Natural killer cell (primary cell): ENCODE measurements around the gene MYO15A. TPM values are rescaled to one million over a fixed set of nuclear protein-coding genes. Genes with fewer than 3 reads are reported as not detected.
A peak's percentile ranks its signal among the peaks of the same experiment; 100 is the strongest.

Experiments
- ATAC-seq, 3 donors: fragments of 150-1000 bp in 2 of 3; fragments of 200-7000 bp in 1 of 3; cut with Tn5 transposase; 1 replicate in 1 of 3; 2 replicates in 2 of 3; pipeline ENCODE4 v1.10.0; 2021; ENCODE audit warnings: mild to moderate bottlenecking in 2 of 3, moderate library complexity in 2 of 3
- DNase-seq, 2 donors: peaks; one replicate each; pipeline versions ENCODE4 v3.0.0 to v3.0.0-alpha.2; 2013 to 2021; ENCODE audit warnings: mixed read lengths in 1 of 2
- H3K27ac ChIP-seq: one replicate; pipeline ENCODE4 v1.5.1; 2013; ENCODE audit warnings: mild to moderate bottlenecking, low read length
- H3K27me3 ChIP-seq: one replicate; pipeline ENCODE4 v1.6.1; 2013; ENCODE audit warnings: low read length; ENCODE audit not compliant: control insufficient read depth, insufficient read depth
- H3K36me3 ChIP-seq: one replicate; pipeline ENCODE4 v1.6.1; 2013; ENCODE audit warnings: low read length; ENCODE audit not compliant: control insufficient read depth, insufficient read depth
- H3K4me1 ChIP-seq: one replicate; pipeline ENCODE4 v1.6.1; 2013; ENCODE audit warnings: low read length; ENCODE audit not compliant: control insufficient read depth, insufficient read depth
- H3K4me3 ChIP-seq: one replicate; pipeline ENCODE4 v1.5.1; 2013; ENCODE audit warnings: low read length
- H3K9me3 ChIP-seq: one replicate; pipeline ENCODE4 v1.6.1; 2013; ENCODE audit warnings: low read length; ENCODE audit not compliant: control insufficient read depth, insufficient read depth
- H3K27ac Mint-ChIP-seq, 2 donors: one replicate each; pipeline ENCODE4 v1.8.0; 2022; ENCODE audit warnings: mild to moderate bottlenecking in 2 of 2, mixed read lengths in 2 of 2, moderate library complexity in 1 of 2
- H3K27me3 Mint-ChIP-seq, 2 donors: one replicate each; pipeline ENCODE4 v1.8.0; 2022; ENCODE audit warnings: low read depth in 2 of 2, mixed read lengths in 2 of 2
- H3K36me3 Mint-ChIP-seq: one replicate; pipeline ENCODE4 v1.8.0; 2022; ENCODE audit warnings: mixed read lengths
- H3K4me1 Mint-ChIP-seq, 2 donors: one replicate each; pipeline ENCODE4 v1.8.0; 2022; ENCODE audit warnings: mixed read lengths in 2 of 2
- H3K4me3 Mint-ChIP-seq: one replicate; pipeline ENCODE4 v1.8.0; 2022; ENCODE audit warnings: mild to moderate bottlenecking, moderate library complexity, mixed read lengths
- H3K9me3 Mint-ChIP-seq, 2 donors: one replicate each; pipeline ENCODE4 v1.8.0; 2022; ENCODE audit warnings: mixed read lengths in 2 of 2
- WGBS: methylation state at CpG from one replicate; pipeline ENCODE4 v1.1.7; 2013; ENCODE audit warnings: missing lambda C conversion rate; ENCODE audit not compliant: insufficient coverage; 5-methylcytosine and 5-hydroxymethylcytosine counted together
- intact Hi-C: fragments of 100-400 bp; cut with micrococcal nuclease; formaldehyde crosslinking; loops from one replicate; pipeline ENCODE4 v1.14.2; 2022
- total RNA-seq, 4 donors: library from RNA; stranded (reverse); fragments of 120-200 nt in 1 of 4; gene quantifications; one replicate each; pipeline versions ENCODE4 v1.2.3 to v1.2.4, GENCODE V29; 2013 to 2022
- TF ChIP-seq, protein P1 (sequence below): fragments of 200-600 bp; IDR thresholded peaks from one replicate; pipeline ENCODE4 v1.8.0; 2022; ENCODE audit warnings: antibody characterized with exemption

MYO15A gene
- total RNA-seq, 3 donors from 2014 or later (not counting 1 experiment from before 2014, with no cell fraction given), result 1.6 to 2.0 (median 1.8) TPM

GRCh38 chr17:18224053-18224386 is 115.5 kb downstream of the MYO15A start:
- no peak overlapping the region for H3K4me3 ChIP-seq
- no peaks in the 10 kb centered on the region for H3K36me3 ChIP-seq
- no peak for DNase-seq
- no peak overlapping the region for H3K27ac ChIP-seq
- WGBS, result 83% methylated on average over 4 of the region's 4 CpGs
- H3K4me1 ChIP-seq, result peaks cover 19% of the 10 kb centered on the region
- Mint-ChIP-seq H3K9me3 (no peaks in the 10 kb centered on the region), H3K4me1 (peaks cover 27 to 32% of the 10 kb centered on the region in 2 donors), H3K36me3 (no peaks in the 10 kb centered on the region), H3K27ac (no peak overlapping the region), H3K27me3 (no peaks in the 10 kb centered on the region), H3K4me3 (no peak overlapping the region)
- TF ChIP-seq, protein P1, sequence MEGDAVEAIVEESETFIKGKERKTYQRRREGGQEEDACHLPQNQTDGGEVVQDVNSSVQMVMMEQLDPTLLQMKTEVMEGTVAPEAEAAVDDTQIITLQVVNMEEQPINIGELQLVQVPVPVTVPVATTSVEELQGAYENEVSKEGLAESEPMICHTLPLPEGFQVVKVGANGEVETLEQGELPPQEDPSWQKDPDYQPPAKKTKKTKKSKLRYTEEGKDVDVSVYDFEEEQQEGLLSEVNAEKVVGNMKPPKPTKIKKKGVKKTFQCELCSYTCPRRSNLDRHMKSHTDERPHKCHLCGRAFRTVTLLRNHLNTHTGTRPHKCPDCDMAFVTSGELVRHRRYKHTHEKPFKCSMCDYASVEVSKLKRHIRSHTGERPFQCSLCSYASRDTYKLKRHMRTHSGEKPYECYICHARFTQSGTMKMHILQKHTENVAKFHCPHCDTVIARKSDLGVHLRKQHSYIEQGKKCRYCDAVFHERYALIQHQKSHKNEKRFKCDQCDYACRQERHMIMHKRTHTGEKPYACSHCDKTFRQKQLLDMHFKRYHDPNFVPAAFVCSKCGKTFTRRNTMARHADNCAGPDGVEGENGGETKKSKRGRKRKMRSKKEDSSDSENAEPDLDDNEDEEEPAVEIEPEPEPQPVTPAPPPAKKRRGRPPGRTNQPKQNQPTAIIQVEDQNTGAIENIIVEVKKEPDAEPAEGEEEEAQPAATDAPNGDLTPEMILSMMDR, result no peak
- intact Hi-C loops, result no loop called here
- no peak for ATAC-seq
- no peaks in the 10 kb centered on the region for H3K27me3 ChIP-seq
- H3K9me3 ChIP-seq, result no peaks in the 10 kb centered on the region

DNA sequence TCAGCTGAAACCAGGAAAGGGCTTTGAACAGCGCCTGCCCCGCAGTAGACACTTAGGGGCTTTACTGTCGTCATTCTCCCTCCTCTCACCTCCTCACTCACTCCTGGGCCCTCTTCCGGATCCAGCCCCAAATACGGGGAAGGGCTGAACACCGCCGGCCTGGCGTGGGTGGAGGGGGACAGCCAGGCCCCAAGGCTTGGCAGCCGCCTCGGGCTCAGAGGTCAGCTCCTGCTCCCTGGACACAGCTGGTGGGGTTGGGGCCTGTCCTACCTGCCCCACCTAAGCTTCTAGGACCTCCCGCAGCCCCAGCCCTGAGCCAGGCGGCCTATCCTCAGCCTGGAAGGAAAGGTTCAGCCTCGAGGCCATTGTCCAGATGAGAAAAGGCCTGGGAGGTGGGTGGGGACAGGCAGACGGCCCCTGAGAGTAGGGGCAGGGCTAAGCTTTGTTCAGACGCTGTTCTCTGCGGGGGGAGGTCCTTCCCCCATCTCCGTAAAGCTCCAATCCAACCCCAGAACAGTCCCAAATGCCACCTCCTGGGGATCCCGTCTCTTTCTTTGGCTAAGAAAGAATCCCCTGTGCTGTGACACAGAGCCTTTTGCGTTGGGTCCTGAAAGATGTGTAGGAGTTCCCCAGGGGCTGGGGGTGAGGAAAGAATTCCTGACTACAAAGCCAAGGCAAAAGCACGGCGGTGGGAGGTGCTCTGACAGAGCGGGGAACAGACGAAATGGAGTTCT is 116.0 kb downstream of the MYO15A start:
- Mint-ChIP-seq H3K4me1 (peaks cover 27 to 28% of the 10 kb centered on the region in 2 donors), H3K36me3 (no peaks in the 10 kb centered on the region), H3K9me3 (no peaks in the 10 kb centered on the region), H3K4me3 (peak overlapping the region; percentile 53), H3K27ac (peak overlapping the region; percentile 31 to 82), H3K27me3 (no peaks in the 10 kb centered on the region)
- Histone ChIP-seq H3K27ac (peak overlapping the region; percentile 49), H3K9me3 (no peaks in the 10 kb centered on the region), H3K4me3 (peak overlapping the region; percentile 20), H3K27me3 (no peaks in the 10 kb centered on the region), H3K36me3 (no peaks in the 10 kb centered on the region), H3K4me1 (peaks cover 19% of the 10 kb centered on the region)
- intact Hi-C loops, result loop anchor here (1.0 kb wide), 1 partner anchor 91 kb away; the partner anchor contains the start of gene SMCR8
- WGBS, result 68% methylated on average over 23 of the region's 23 CpGs
- TF ChIP-seq, protein P1, result no peak
- no peak for DNase-seq
- ATAC-seq, result no peak

DNA sequence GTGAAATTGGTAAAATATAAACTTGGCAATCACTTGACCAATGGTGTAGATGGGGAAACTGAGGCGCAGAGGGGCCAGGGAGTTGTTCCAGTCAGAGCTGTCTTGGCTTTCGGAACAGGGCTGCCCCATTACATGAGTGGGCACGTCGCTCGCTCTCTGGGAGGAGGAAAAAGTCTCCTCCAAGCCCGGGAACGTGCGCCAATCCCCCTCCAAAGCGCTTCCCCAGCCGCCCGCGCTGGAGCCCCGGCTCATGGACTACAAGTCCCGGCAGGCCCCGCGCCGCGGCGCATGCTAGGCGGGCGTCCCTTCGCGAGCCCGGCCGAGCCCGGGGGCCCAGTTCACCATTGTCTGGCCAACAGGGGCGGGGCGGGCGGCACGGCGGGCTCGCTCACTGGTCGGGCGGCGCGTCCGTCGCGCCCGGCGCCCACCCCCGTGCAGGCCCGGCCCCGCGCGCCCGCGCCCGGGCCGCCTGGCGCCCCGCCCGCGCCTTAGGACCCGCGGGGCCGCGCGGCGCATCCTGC is 116.6 kb downstream of the MYO15A start, which contains the start of gene LLGL1:
TSS of gene LLGL1 (plus strand) at position 515 of the 521 bp plus-strand sequence. CDS start 48 bp downstream, outside the sequence.
- WGBS, result under 1% methylated on average over 60 of the region's 60 CpGs
- peak; percentile 95 to 96 for DNase-seq
- intact Hi-C loops, result loop anchor here (1.0 kb wide), 1 partner anchor 90 kb away; the partner anchor contains the start of gene SMCR8

More for the DNA sequence above, 116.6 kb downstream of the MYO15A start, which contains the start of gene LLGL1:
- Mint-ChIP-seq H3K27me3 (no peaks in the 10 kb centered on the region), H3K36me3 (no peaks in the 10 kb centered on the region), H3K27ac (peak within 1 kb of the TSS; percentile 75 to 82), H3K9me3 (no peaks in the 10 kb centered on the region), H3K4me3 (peak within 1 kb of the TSS; percentile 89), H3K4me1 (peaks cover 27 to 28% of the 10 kb centered on the region in 2 donors)
- Histone ChIP-seq H3K4me3 (peak within 1 kb of the TSS; percentile 55), H3K4me1 (peaks cover 19% of the 10 kb centered on the region), H3K36me3 (no peaks in the 10 kb centered on the region), H3K9me3 (no peaks in the 10 kb centered on the region), H3K27me3 (no peaks in the 10 kb centered on the region), H3K27ac (peak within 1 kb of the TSS; percentile 49)
- ATAC-seq, result peak; percentile 97 to 99 (median 98)
- TF ChIP-seq, protein P1, result no peak
